Ishikawa (cell line): ENCODE measurements around the gene MEX3C.

Source experiments
- CREB1 ChIP-seq: IDR thresholded peaks from 2 replicates; pipeline ENCODE4 v1.6.1; 2012; ENCODE audit warnings: low read depth
- EP300 ChIP-seq: IDR thresholded peaks from 2 replicates; pipeline ENCODE4 v1.6.1; 2012; ENCODE audit warnings: borderline replicate concordance
- REST ChIP-seq: IDR thresholded peaks from 2 replicates; pipeline ENCODE4 v1.6.1; 2012; ENCODE audit warnings: low read depth, mild to moderate bottlenecking
- TCF12 ChIP-seq: IDR thresholded peaks from 2 replicates; pipeline ENCODE4 v1.6.1; 2012; ENCODE audit warnings: low read depth
- TEAD4 ChIP-seq: IDR thresholded peaks from 2 replicates; pipeline ENCODE4 v1.6.1; 2012
- YY1 ChIP-seq: IDR thresholded peaks from 2 replicates; pipeline ENCODE4 v1.6.1; 2012; ENCODE audit warnings: low read depth

GRCh38 chr18:51135364-51135763, 62.1 kb downstream of the MEX3C start:
- TF ChIP-seq EP300: no peak
- TF ChIP-seq YY1: no peak
- TF ChIP-seq CREB1: no peak
- no peak for TF ChIP-seq TCF12
- no peak for TF ChIP-seq TEAD4
- no peak for TF ChIP-seq REST
